HL-60/S4 treated with phorbol 12-myristate 13-acetate at 8.2 ng/mL for 4 days and 3 days (cell line): Measurements from ENCODE around the gene POLR3H.

ENCODE experiments used
- in situ Hi-C: fragments of 300-500 bp; cut with MboI; formaldehyde crosslinking; loops from 2 replicates; pipeline ENCODE4 v1.15.0; 2022; ENCODE audit warnings: low sequenced_read_pairs

POLR3H gene

GRCh38 chr22:41488596-41489385, 55.5 kb downstream of the POLR3H start:
- in situ Hi-C loops, result no loop called here

GRCh38 chr22:41488076-41488475, 56.2 kb downstream of the POLR3H start:
- in situ Hi-C loops, result no loop called here

GRCh38 chr22:41487037-41487935, 57.0 kb downstream of the POLR3H start:
- in situ Hi-C loops, result no loop called here

GRCh38 chr22:41485033-41485432, 59.2 kb downstream of the POLR3H start:
- in situ Hi-C loops, result no loop called here

- in situ Hi-C loops, result no loop called here
Observed at GRCh38 chr22:41482319-41482935, 61.8 kb downstream of the POLR3H start.

- in situ Hi-C loops, result no loop called here
Observed at GRCh38 chr22:41481925-41482318, 62.3 kb downstream of the POLR3H start.

- in situ Hi-C loops, result no loop called here
Observed at GRCh38 chr22:41481131-41481830, 63.0 kb downstream of the POLR3H start.

- in situ Hi-C loops, result no loop called here
Observed at GRCh38 chr22:41480397-41480735, 63.9 kb downstream of the POLR3H start.

- in situ Hi-C loops, result no loop called here
Observed at GRCh38 chr22:41479671-41480396, 64.4 kb downstream of the POLR3H start.

GRCh38 chr22:41478891-41479521, 65.3 kb downstream of the POLR3H start:
- in situ Hi-C loops, result no loop called here

- in situ Hi-C loops, result no loop called here
Observed at GRCh38 chr22:41478473-41478872, 65.8 kb downstream of the POLR3H start.
